ENCODE data around the gene NT5DC3.
"Not testable (repeated sequence)": the region's sequence is repeated elsewhere in the genome, so short reads cannot be mapped to it uniquely, and the experiment has no call there.

Gene NT5DC3

GRCh38 chr12:103855036-103855712 lies 14.1 kb upstream of the NT5DC3 start:
- peak; percentile 79 for DNase-seq

- DNase-seq, result peak; percentile 38
Measured at GRCh38 chr12:103854372-103854973, 13.4 kb upstream of the NT5DC3 start.

GRCh38 chr12:103852498-103852997 lies 11.5 kb upstream of the NT5DC3 start:
- DNase-seq, result peak; percentile 92

GRCh38 chr12:103851127-103851526 lies 10.1 kb upstream of the NT5DC3 start:
- DNase-seq, result peak; percentile 17

- no peak for DNase-seq
Measured at GRCh38 chr12:103850429-103850828, 9.4 kb upstream of the NT5DC3 start.

- no peak for DNase-seq
Measured at GRCh38 chr12:103848917-103849491, 8.0 kb upstream of the NT5DC3 start.

GRCh38 chr12:103848143-103848542 lies 7.1 kb upstream of the NT5DC3 start:
- no peak for DNase-seq

- DNase-seq, result no peak
Measured at GRCh38 chr12:103846415-103846814, 5.4 kb upstream of the NT5DC3 start.

GRCh38 chr12:103844305-103844704 lies 3.3 kb upstream of the NT5DC3 start:
- DNase-seq, result no peak

GRCh38 chr12:103841690-103842584 lies 903 bp upstream of the NT5DC3 start:
- DNase-seq, result peak; percentile 21

GRCh38 chr12:103840462-103840875 lies 565 bp downstream of the NT5DC3 start:
- no peak for DNase-seq

GRCh38 chr12:103839609-103840461 lies 1.2 kb downstream of the NT5DC3 start:
- no peak for DNase-seq

- no peak for DNase-seq
Measured at GRCh38 chr12:103839103-103839502, 1.9 kb downstream of the NT5DC3 start.

- no peak for DNase-seq
Measured at GRCh38 chr12:103838254-103838914, 2.6 kb downstream of the NT5DC3 start.

- DNase-seq, result no peak
Measured at GRCh38 chr12:103836345-103836744, 4.7 kb downstream of the NT5DC3 start.

GRCh38 chr12:103835747-103836335 lies 5.2 kb downstream of the NT5DC3 start:
- DNase-seq, result not testable (repeated sequence)

- DNase-seq, result no peak
Measured at GRCh38 chr12:103834942-103835341, 6.1 kb downstream of the NT5DC3 start.

- DNase-seq, result peak; percentile 6
Measured at GRCh38 chr12:103833891-103834290, 7.1 kb downstream of the NT5DC3 start.

GRCh38 chr12:103833095-103833775 lies 7.8 kb downstream of the NT5DC3 start:
- no peak for DNase-seq

Measured in NCI-H1092 treated with DMSO at 0.1 percent for 48 hours (cell line).